CD4-positive, alpha-beta T cell treated with Interferon gamma for 1 hour (primary cell): ENCODE data around the gene HACD2.
"Not testable (repeated sequence)": the region's sequence is repeated elsewhere in the genome, so short reads cannot be mapped to it uniquely, and the experiment has no call there.

ENCODE experiments used
- DNase-seq: peaks from one replicate; pipeline ENCODE4 v3.0.0-alpha.2; 2020

HACD2 gene

GRCh38 chr3:123521179-123521969, 63.5 kb downstream of the HACD2 start:
- no peak for DNase-seq

- DNase-seq: no peak
Measured at GRCh38 chr3:123520656-123521055, 64.2 kb downstream of the HACD2 start.

- DNase-seq: no peak
Measured at GRCh38 chr3:123518892-123519485, 65.9 kb downstream of the HACD2 start.

- no peak for DNase-seq
Measured at GRCh38 chr3:123511726-123512125, 73.1 kb downstream of the HACD2 start.

GRCh38 chr3:123511084-123511483, 73.8 kb downstream of the HACD2 start:
- DNase-seq: no peak

- DNase-seq: no peak
Measured at GRCh38 chr3:123508178-123508577, 76.7 kb downstream of the HACD2 start.

GRCh38 chr3:123505820-123506219, 79.0 kb downstream of the HACD2 start:
- no peak for DNase-seq

GRCh38 chr3:123503203-123503602, 81.7 kb downstream of the HACD2 start:
- no peak for DNase-seq

GRCh38 chr3:123499322-123499721, 85.5 kb downstream of the HACD2 start:
- no peak for DNase-seq

GRCh38 chr3:123498761-123499160, 86.1 kb downstream of the HACD2 start:
- no peak for DNase-seq

GRCh38 chr3:123493912-123494311, 90.9 kb downstream of the HACD2 start:
- no peak for DNase-seq

- DNase-seq: no peak
Measured at GRCh38 chr3:123491966-123492587, 92.8 kb downstream of the HACD2 start.

- peak; percentile 18 for DNase-seq
Measured at GRCh38 chr3:123489400-123490004, 95.4 kb downstream of the HACD2 start.

- DNase-seq: no peak
Measured at GRCh38 chr3:123488645-123489347, 96.1 kb downstream of the HACD2 start.

- not testable (repeated sequence) for DNase-seq
Measured at GRCh38 chr3:123487063-123487462, 97.8 kb downstream of the HACD2 start.

- DNase-seq: no peak
Measured at GRCh38 chr3:123486460-123486859, 98.4 kb downstream of the HACD2 start.

- DNase-seq: no peak
Measured at GRCh38 chr3:123485551-123485950, 99.3 kb downstream of the HACD2 start.

GRCh38 chr3:123483146-123483545, 101.7 kb downstream of the HACD2 start:
- DNase-seq: no peak

- DNase-seq: no peak
Measured at GRCh38 chr3:123481722-123482457, 103.0 kb downstream of the HACD2 start.

- DNase-seq: no peak
Measured at GRCh38 chr3:123481071-123481470, 103.8 kb downstream of the HACD2 start.

- no peak for DNase-seq
Measured at GRCh38 chr3:123480428-123480827, 104.4 kb downstream of the HACD2 start.

- no peak for DNase-seq
Measured at GRCh38 chr3:123479891-123480290, 105.0 kb downstream of the HACD2 start.
